Measurements from ENCODE around the gene ZNF197.

The ZNF197 gene

GRCh38 chr3:44643024-44643423 is 18.2 kb downstream of the ZNF197 start:
- no peaks in the 10 kb centered on the region for H3K27me3 ChIP-seq (replicated peaks; ENCODE audit: control insufficient read depth, insufficient read depth, low read length)
- no peak overlapping the region for H3K4me3 ChIP-seq (replicated peaks; ENCODE audit: low read depth, low read length)
- H3K36me3 ChIP-seq (ENCODE audit: control insufficient read depth, insufficient read depth, low read length): peaks cover 12% of the 10 kb centered on the region
- TF ChIP-seq CTCF (IDR thresholded peaks at IDR 0.05; ENCODE audit: insufficient read depth, low read length, poor library complexity, severe bottlenecking): no peak
- DNase-seq (ENCODE audit: extremely low read depth, insufficient read length): no peak

DNA sequence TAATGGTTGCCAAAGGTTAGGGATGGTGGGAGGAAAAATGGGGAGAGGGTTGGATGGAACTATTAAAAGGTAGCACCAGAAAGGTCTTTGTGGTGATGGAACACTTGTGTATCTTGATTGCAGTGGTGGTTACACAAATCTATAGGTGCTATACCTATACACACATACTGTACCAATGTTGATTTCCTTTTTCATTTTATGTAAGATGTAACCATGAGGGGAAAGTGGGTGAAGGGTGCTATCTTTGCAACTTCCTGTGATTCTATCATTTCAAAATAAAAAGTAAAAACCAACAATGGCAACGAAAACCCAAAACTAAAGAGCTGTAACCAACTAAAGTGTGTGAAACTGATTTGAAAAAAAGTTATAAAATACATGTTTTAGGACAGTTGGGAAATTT is 22.9 kb downstream of the ZNF197 start:
- Histone ChIP-seq H3K27me3 (replicated peaks; ENCODE audit: control insufficient read depth, insufficient read depth, low read length) (no peaks in the 10 kb centered on the region), H3K36me3 (ENCODE audit: control insufficient read depth, insufficient read depth, low read length) (peaks cover 4% of the 10 kb centered on the region), H3K4me3 (replicated peaks; ENCODE audit: low read depth, low read length) (peak overlapping the region; percentile 80)
- no peak for TF ChIP-seq CTCF (IDR thresholded peaks at IDR 0.05; ENCODE audit: insufficient read depth, low read length, poor library complexity, severe bottlenecking)
- no peak for DNase-seq (ENCODE audit: extremely low read depth, insufficient read length)

- peak; percentile 77 for DNase-seq (ENCODE audit: extremely low read depth, insufficient read length)
- peak within 1 kb of the TSS; percentile 80 for H3K4me3 ChIP-seq (replicated peaks; ENCODE audit: low read depth, low read length)
- H3K36me3 ChIP-seq (ENCODE audit: control insufficient read depth, insufficient read depth, low read length): peaks cover 13% of the 10 kb centered on the region
- TF ChIP-seq CTCF (IDR thresholded peaks at IDR 0.05; ENCODE audit: insufficient read depth, low read length, poor library complexity, severe bottlenecking): no peak
- H3K27me3 ChIP-seq (replicated peaks; ENCODE audit: control insufficient read depth, insufficient read depth, low read length): no peaks in the 10 kb centered on the region
Measured at GRCh38 chr3:44648564-44649229, 23.9 kb downstream of the ZNF197 start, which contains the start of gene ZNF35. TSS of gene ZNF35 (plus strand) at chr3:44648732. CDS start at chr3:44651068, 2,336 bp downstream.

DNA sequence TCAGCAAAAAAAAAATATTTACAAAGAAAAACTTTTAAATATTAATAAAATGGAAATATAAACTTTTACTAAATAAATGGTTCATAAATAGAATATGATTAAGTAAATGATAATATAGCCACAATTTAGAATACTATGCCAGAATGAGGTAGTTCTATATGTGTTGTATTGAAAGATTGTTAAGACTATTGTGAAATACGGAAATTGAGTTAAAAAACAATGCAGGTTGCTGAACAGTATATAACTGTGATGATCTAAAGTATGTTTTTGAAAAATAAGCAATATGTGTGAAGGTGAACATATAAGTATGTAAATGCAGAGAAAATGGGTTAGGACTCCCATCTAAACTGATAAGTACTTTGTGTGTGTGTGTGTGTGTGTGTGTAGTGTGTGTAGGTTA is 24.9 kb downstream of the ZNF197 start:
- Histone ChIP-seq H3K4me3 (replicated peaks; ENCODE audit: low read depth, low read length) (peak overlapping the region; percentile 80; the same call in 1 of the 2 replicates), H3K27me3 (replicated peaks; ENCODE audit: control insufficient read depth, insufficient read depth, low read length) (no peaks in the 10 kb centered on the region), H3K36me3 (ENCODE audit: control insufficient read depth, insufficient read depth, low read length) (peaks cover 19% of the 10 kb centered on the region)
- no peak for TF ChIP-seq CTCF (IDR thresholded peaks at IDR 0.05; ENCODE audit: insufficient read depth, low read length, poor library complexity, severe bottlenecking)
- DNase-seq (ENCODE audit: extremely low read depth, insufficient read length): no peak

DNA sequence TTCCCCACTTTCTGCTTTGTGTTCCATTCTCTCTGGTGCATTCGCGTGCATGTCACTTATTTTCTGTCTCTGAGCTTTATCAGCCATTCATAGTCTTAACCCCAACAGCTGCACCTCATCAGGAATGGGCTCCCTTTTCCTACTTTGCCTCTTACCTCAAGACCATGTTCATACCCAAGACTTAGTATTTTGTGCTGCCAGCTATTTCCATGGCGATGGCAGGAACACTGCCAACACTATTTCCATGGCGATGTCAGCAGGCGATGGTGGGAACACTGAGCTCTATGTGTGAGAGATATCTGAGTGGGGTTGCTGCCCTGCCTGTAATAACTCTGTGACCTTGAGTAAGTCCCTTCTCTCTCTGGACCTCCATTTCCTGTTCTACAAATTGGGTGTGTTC is 29.2 kb downstream of the ZNF197 start:
- H3K36me3 ChIP-seq (ENCODE audit: control insufficient read depth, insufficient read depth, low read length): peaks cover 37% of the 10 kb centered on the region
- no peaks in the 10 kb centered on the region for H3K27me3 ChIP-seq (replicated peaks; ENCODE audit: control insufficient read depth, insufficient read depth, low read length)
- TF ChIP-seq CTCF (IDR thresholded peaks at IDR 0.05; ENCODE audit: insufficient read depth, low read length, poor library complexity, severe bottlenecking): no peak
- no peak for DNase-seq (ENCODE audit: extremely low read depth, insufficient read length)
- no peak overlapping the region for H3K4me3 ChIP-seq (replicated peaks; ENCODE audit: low read depth, low read length)

All from GM06990 (cell line).